Panc1 (cell line): ENCODE results near the gene OR6J1. TPM values are rescaled to one million over a fixed set of nuclear protein-coding genes. Genes with fewer than 3 reads are reported as not detected.

ENCODE experiments used
- ATAC-seq: fragments of 200-7000 bp; cut with Tn5 transposase; 2 replicates; pipeline ENCODE4 v1.9.1; 2020; ENCODE audit warnings: mild to moderate bottlenecking, moderate library complexity
- BruUV-seq: library from RNA; stranded (reverse); fragments of 400-500 nt; replicated peaks from 2 replicates; lab custom pipeline; 2021; lab: Mats Ljungman, UMichigan
- CTCF ChIA-PET: fragments of 300-600 bp; sonication (Branson Sonifier 250); formaldehyde crosslinking; loops from one replicate; lab custom pipeline; 2022; ENCODE audit warnings: antibody characterized with exemption; lab: Charles Lee
- POLR2A ChIA-PET: fragments of 300-600 bp; sonication (Branson Sonifier 250); formaldehyde crosslinking; loops from one replicate; lab custom pipeline; 2022; ENCODE audit warnings: antibody characterized with exemption; lab: Charles Lee
- DNase-seq: peaks from one replicate; pipeline ENCODE4 v3.0.0-alpha.2; 2010; ENCODE audit warnings: low read depth, low spot score
- H3K27ac ChIP-seq: 2 replicates; pipeline ENCODE4 v1.5.1; 2011; ENCODE audit warnings: mild to moderate bottlenecking, low read length, inconsistent platforms
- H3K27me3 ChIP-seq: fragments of 200-500 bp; sonication (Bioruptor generic); 2 replicates; pipeline ENCODE4 v1.6.0; 2014; ENCODE audit warnings: low read length, inconsistent platforms; ENCODE audit not compliant: control insufficient read depth, insufficient read depth
- H3K36me3 ChIP-seq: fragments of 200-500 bp; sonication (Bioruptor generic); 2 replicates; pipeline ENCODE4 v1.5.1; 2014; ENCODE audit warnings: inconsistent platforms, mild to moderate bottlenecking, low read length, moderate library complexity; ENCODE audit not compliant: control insufficient read depth, insufficient read depth
- H3K4me1 ChIP-seq: 2 replicates; pipeline ENCODE4 v1.5.1; 2011; ENCODE audit warnings: inconsistent platforms, mild to moderate bottlenecking, low read length, moderate library complexity; ENCODE audit not compliant: control insufficient read depth, insufficient read depth
- H3K4me3 ChIP-seq, 2 experiments: 2 replicates each; pipeline ENCODE4 v1.5.1; 2011 to 2012; ENCODE audit warnings: low read depth in 2 of 2, low read length in 2 of 2, mild to moderate bottlenecking in 2 of 2, inconsistent platforms in 1 of 2, moderate library complexity in 1 of 2
- H3K9me3 ChIP-seq: fragments of 200-500 bp; sonication (Bioruptor generic); 2 replicates; pipeline ENCODE4 v1.5.1; 2014; ENCODE audit warnings: low read depth, mild to moderate bottlenecking, inconsistent platforms, low read length, moderate library complexity; ENCODE audit not compliant: control insufficient read depth, insufficient read depth
- SIN3A ChIP-seq: IDR thresholded peaks from 2 replicates; pipeline ENCODE4 v1.6.1; 2012; ENCODE audit warnings: low read depth, mild to moderate bottlenecking, low read length, moderate library complexity, borderline replicate concordance; ENCODE audit not compliant: insufficient read depth
- TCF7L2 ChIP-seq: IDR thresholded peaks from 2 replicates; pipeline ENCODE4 v1.6.1; 2011; ENCODE audit warnings: mild to moderate bottlenecking, low read depth, low read length, inconsistent platforms
- in situ Hi-C: cut with HindIII; loops from 2 replicates; pipeline ENCODE4 v1.10.0; 2016; ENCODE audit warnings: low sequenced_read_pairs, low pct_unique_long_range_greater_than_20kb
- intact Hi-C: fragments of 100-400 bp; cut with micrococcal nuclease; formaldehyde crosslinking; loops from one replicate; pipeline ENCODE4 v1.10.0; 2022; ENCODE audit not compliant: unreplicated experiment
- total RNA-seq: library from RNA; stranded (reverse); gene quantifications from one replicate; pipeline ENCODE4 v1.2.1, GENCODE V29; 2021; ENCODE audit not compliant: unreplicated experiment

OR6J1 gene
- total RNA-seq, 1 experiment from 2014 or later = not detected

GRCh38 chr14:22583994-22584393 lies 60.2 kb downstream of the OR6J1 start:
- H3K4me3 ChIP-seq = no peak overlapping the region
- ChIA-PET POLR2A (no interaction called here), CTCF (no interaction called here)
- H3K36me3 ChIP-seq = no peaks in the 10 kb centered on the region; the same call in 1 of the 2 replicates
- H3K27me3 ChIP-seq = no peaks in the 10 kb centered on the region
- DNase-seq (no peak), ATAC-seq (no peak)
- TF ChIP-seq TCF7L2 (no peak), SIN3A (no peak)
- no peak overlapping the region for H3K27ac ChIP-seq
- peaks cover 4% of the 10 kb centered on the region for H3K4me1 ChIP-seq
- BruUV-seq = no TSS peak
- intact Hi-C loops = no loop called here
- in situ Hi-C loops = no loop called here
- H3K9me3 ChIP-seq = no peaks in the 10 kb centered on the region

Other genes starting within 250 kb of the OR6J1 start
- gene DAD1, start 55.1 kb downstream of the OR6J1 start, total RNA-seq = 163 TPM
- 5.1 TPM for gene ABHD4, start 46.1 kb downstream of the OR6J1 start, total RNA-seq
- 71.3 TPM for gene OXA1L, start 122.3 kb upstream of the OR6J1 start, total RNA-seq
- 0.85 TPM for gene SLC7A7, start 171.1 kb upstream of the OR6J1 start, total RNA-seq
- 89.5 TPM for gene MRPL52, start 185.5 kb upstream of the OR6J1 start, total RNA-seq
- gene MMP14, start 192.2 kb upstream of the OR6J1 start, total RNA-seq = 32.9 TPM
- gene LRP10, start 227.4 kb upstream of the OR6J1 start, total RNA-seq = 78.3 TPM
- gene REM2, start 238.9 kb upstream of the OR6J1 start, total RNA-seq = 0.18 TPM